Endothelial cell of umbilical vein (primary cell): ENCODE results near the gene ZDHHC17. TPM values are rescaled to one million over a fixed set of nuclear protein-coding genes. Genes with fewer than 3 reads are reported as not detected.

Source experiments
- BruUV-seq: library from RNA; stranded (reverse); fragments of 400-500 nt; replicated peaks from 2 replicates; lab custom pipeline; 2021; lab: Mats Ljungman, UMichigan
- CTCF ChIA-PET: fragments of 300-600, 350-600 bp; sonication (Branson Sonifier 250); formaldehyde crosslinking; loops from one replicate; lab custom pipeline; 2021; ENCODE audit warnings: antibody characterized with exemption, inconsistent platforms; lab: Charles Lee
- POLR2A ChIA-PET: fragments of 300-600, 350-600 bp; sonication (Branson Sonifier 250); formaldehyde crosslinking; loops from one replicate; lab custom pipeline; 2021; ENCODE audit warnings: antibody characterized with exemption, inconsistent platforms; lab: Charles Lee
- DNase-seq: peaks from one replicate; pipeline ENCODE4 v3.0.0-alpha.2; 2011; ENCODE audit warnings: low read depth, low spot score
- FAIRE-seq: peaks from 2 replicates; lab custom pipeline; 2011; peaks lifted over from hg19 to GRCh38; lab: Jason Lieb, UNC
- H2AFZ ChIP-seq: 2 replicates; pipeline ENCODE4 v1.6.0; 2012; ENCODE audit warnings: low read depth, low read length, control low read depth, inconsistent platforms
- H3K27ac ChIP-seq: 2 replicates; pipeline ENCODE4 v1.5.1; 2011; ENCODE audit warnings: low read depth, mild to moderate bottlenecking, control low read depth, low read length, moderate library complexity; ENCODE audit not compliant: insufficient read depth
- H3K27me3 ChIP-seq, 2 experiments: 2 replicates each; pipeline versions ENCODE4 v1.6.0 to v1.6.1; 2011; ENCODE audit warnings: low read length in 2 of 2, mixed read lengths in 1 of 2; ENCODE audit not compliant: control insufficient read depth in 2 of 2, insufficient read depth in 2 of 2
- H3K36me3 ChIP-seq, 2 experiments: 2 replicates in 1 of 2; 3 replicates in 1 of 2; pipeline ENCODE4 v1.5.1; 2011; ENCODE audit warnings: low read length in 2 of 2, mild to moderate bottlenecking in 1 of 2, moderate library complexity in 1 of 2; ENCODE audit not compliant: control insufficient read depth in 2 of 2, insufficient read depth in 2 of 2; ENCODE audit errors: extremely low read depth in 1 of 2
- H3K4me1 ChIP-seq: 3 replicates; pipeline ENCODE4 v1.5.1; 2011; ENCODE audit warnings: mild to moderate bottlenecking, low read length; ENCODE audit not compliant: control insufficient read depth, insufficient read depth; ENCODE audit errors: extremely low read depth
- H3K4me2 ChIP-seq: 2 replicates; pipeline ENCODE4 v1.6.1; 2011; ENCODE audit warnings: low read length, control low read depth, mixed read lengths; ENCODE audit not compliant: insufficient read depth
- H3K4me3 ChIP-seq, 3 experiments: fragments of 200-600 bp in 1 of 3; sonication (generic), shearing (Covaris generic) in 1 of 3; replicated peaks in 1 of 3; 2 replicates each; pipeline ENCODE4 v1.5.1; 2011 to 2016; ENCODE audit warnings: control low read depth in 3 of 3, low read length in 3 of 3, mild to moderate bottlenecking in 2 of 3, inconsistent platforms in 1 of 3, low read depth in 1 of 3, moderate library complexity in 1 of 3; ENCODE audit not compliant: insufficient read depth in 1 of 3
- H3K79me2 ChIP-seq: 2 replicates; pipeline ENCODE4 v1.6.0; 2012; ENCODE audit warnings: low read length, inconsistent platforms; ENCODE audit not compliant: control insufficient read depth, insufficient read depth
- H3K9ac ChIP-seq: replicated peaks from 2 replicates; pipeline ENCODE3; 2011; ENCODE audit warnings: low read length, control low read depth; ENCODE audit not compliant: insufficient read depth; ENCODE audit errors: extremely low read depth
- H3K9me1 ChIP-seq: replicated peaks from 3 replicates; pipeline ENCODE4 v1.6.0; 2011; ENCODE audit warnings: mild to moderate bottlenecking, low read length; ENCODE audit not compliant: control insufficient read depth, insufficient read depth; ENCODE audit errors: extremely low read depth
- H3K9me3 ChIP-seq: replicated peaks from 2 replicates; pipeline ENCODE4 v1.5.1; 2012; ENCODE audit warnings: low read length, inconsistent platforms; ENCODE audit not compliant: control insufficient read depth, insufficient read depth
- H4K20me1 ChIP-seq: replicated peaks from 2 replicates; pipeline ENCODE3; 2011; ENCODE audit warnings: mild to moderate bottlenecking, low read length; ENCODE audit not compliant: control insufficient read depth, insufficient read depth; ENCODE audit errors: extremely low read depth
- CTCF ChIP-seq, 2 donors: IDR thresholded peaks; 1 replicate in 1 of 2; 2 replicates in 1 of 2; pipeline ENCODE4 v1.5.1; 2011; ENCODE audit warnings: low read length in 2 of 2, mild to moderate bottlenecking in 2 of 2, moderate library complexity in 2 of 2, control low read depth in 1 of 2, inconsistent platforms in 1 of 2, low read depth in 1 of 2; ENCODE audit not compliant: insufficient read depth in 1 of 2; ENCODE audit errors: extremely low read depth in 1 of 2
- EZH2 ChIP-seq: IDR thresholded peaks from 2 replicates; pipeline ENCODE4 v1.6.1; 2012; ENCODE audit warnings: borderline replicate concordance, low read depth, mild to moderate bottlenecking, moderate library complexity, low read length, inconsistent platforms; ENCODE audit not compliant: severe bottlenecking
- FOS ChIP-seq: IDR thresholded peaks from 2 replicates; pipeline ENCODE4 v1.6.1; 2011; ENCODE audit warnings: mild to moderate bottlenecking, low read length, moderate library complexity, borderline replicate concordance; ENCODE audit not compliant: insufficient read depth
- GATA2 ChIP-seq: IDR thresholded peaks from 2 replicates; pipeline ENCODE4 v1.7.0; 2011; ENCODE audit warnings: low read depth, mild to moderate bottlenecking, moderate library complexity, mixed read lengths, low read length; ENCODE audit not compliant: insufficient read length, insufficient read depth
- JUN ChIP-seq: IDR thresholded peaks from 2 replicates; pipeline ENCODE4 v1.6.1; 2011; ENCODE audit warnings: borderline replicate concordance, low read depth; ENCODE audit not compliant: insufficient read length, insufficient read depth
- MAX ChIP-seq: IDR thresholded peaks from 2 replicates; pipeline ENCODE4 v1.6.1; 2011; ENCODE audit not compliant: insufficient read depth, insufficient read length
- MYC ChIP-seq: IDR thresholded peaks from one replicate; pipeline ENCODE4 v1.6.1; 2011; ENCODE audit warnings: mild to moderate bottlenecking, low read depth, low read length
- POLR2A ChIP-seq: IDR thresholded peaks from 2 replicates; pipeline ENCODE4 v1.6.1; 2012; ENCODE audit warnings: low read depth, mild to moderate bottlenecking, control low read depth, low read length
- POLR2AphosphoS5 ChIP-seq: IDR thresholded peaks from 2 replicates; pipeline ENCODE4 v1.6.1; 2012; ENCODE audit warnings: low read depth, mild to moderate bottlenecking, control low read depth, low read length, moderate library complexity; ENCODE audit not compliant: insufficient read depth
- dilution Hi-C: fragments of 300-500 bp; cut with MboI; formaldehyde crosslinking; loops from one replicate; pipeline ENCODE4 v1.15.0; 2019; ENCODE audit warnings: low sequenced_read_pairs; ENCODE audit not compliant: extremely low pct_ligation_motif_present
- intact Hi-C: fragments of 100-400 bp; cut with micrococcal nuclease; formaldehyde crosslinking; loops from one replicate; pipeline ENCODE4 v1.10.0; 2022
- polyA plus RNA-seq, 4 experiments: library from polyadenylated mRNA; depleted of rRNA in 3 of 4; stranded (reverse) in 3 of 4; unstranded in 1 of 4; fragments of >200 nt; gene quantifications; 2 replicates each; pipeline versions ENCODE4 v1.2.1 to v1.2.3, GENCODE V29; 2011 to 2012; ENCODE audit warnings: missing spikeins in 1 of 4
- total RNA-seq: library from RNA; stranded (reverse); gene quantifications from 2 replicates; pipeline ENCODE4 v1.2.3, GENCODE V29; 2021

ZDHHC17 gene
- total and polyA plus RNA-seq, 2 donors (not counting 3 experiments of a cell fraction or from before 2014, with no cell fraction given): 21.2 to 26.9 TPM

GRCh38 chr12:76859611-76860010 lies 95.7 kb downstream of the ZDHHC17 start:
- Histone ChIP-seq H2AFZ (no peak overlapping the region), H3K9ac (no peak overlapping the region), H3K27me3 (no peaks in the 10 kb centered on the region), H4K20me1 (no peaks in the 10 kb centered on the region), H3K9me1 (no peaks in the 10 kb centered on the region), H3K4me3 (no peak overlapping the region), H3K9me3 (peaks cover 2% of the 10 kb centered on the region), H3K79me2 (no peaks in the 10 kb centered on the region), H3K36me3 (no peaks in the 10 kb centered on the region), H3K4me1 (no peaks in the 10 kb centered on the region), H3K27ac (no peak overlapping the region), H3K4me2 (no peak overlapping the region)
- FAIRE-seq: no peak
- no peak for DNase-seq
- intact Hi-C loops (no loop called here), dilution Hi-C loops (no loop called here)
- CTCF ChIA-PET: no interaction called here
- TF ChIP-seq POLR2AphosphoS5 (no peak), MYC (no peak), MAX (no peak), POLR2A (no peak), CTCF (IDR thresholded peaks at IDR 0.05; ENCODE audit: extremely low read depth in 1 of 2, insufficient read depth in 1 of 2, low read depth in 1 of 2, low read length in 2 of 2) (no peak), GATA2 (no peak), FOS (no peak), JUN (no peak), EZH2 (no peak)
- POLR2A ChIA-PET: no interaction called here
- no TSS peak for BruUV-seq
